UCSD-AML1 (cell line): ENCODE data around the gene OR10H3.
"Not testable (repeated sequence)": the region's sequence is repeated elsewhere in the genome, so short reads cannot be mapped to it uniquely, and the experiment has no call there.

Experiments
- DNase-seq: peaks from one replicate; lab custom pipeline; 2025; ENCODE audit not compliant: unreplicated experiment; lab: John Stamatoyannopoulos, UW

OR10H3 gene

GRCh38 chr19:15737722-15738121 lies at the start of gene OR10H3:
OR10H3 (plus strand) TSS chr19:15737985; CDS start chr19:15741393, 3,408 bp downstream.
- DNase-seq: no peak

GRCh38 chr19:15696654-15697194 lies 41.1 kb upstream of the OR10H3 start:
- DNase-seq: no peak

GRCh38 chr19:15701757-15702533 lies 35.8 kb upstream of the OR10H3 start:
- DNase-seq: no peak

GRCh38 chr19:15702534-15702930 lies 35.3 kb upstream of the OR10H3 start:
- DNase-seq: peak; percentile 37

GRCh38 chr19:15714638-15715037 lies 23.1 kb upstream of the OR10H3 start:
- no peak for DNase-seq

GRCh38 chr19:15715642-15716041 lies 22.1 kb upstream of the OR10H3 start:
- no peak for DNase-seq

GRCh38 chr19:15717809-15718208 lies 20.0 kb upstream of the OR10H3 start:
- no peak for DNase-seq

- DNase-seq: no peak
Observed at GRCh38 chr19:15721268-15721667, 16.5 kb upstream of the OR10H3 start.

- no peak for DNase-seq
Observed at GRCh38 chr19:15722956-15723355, 14.8 kb upstream of the OR10H3 start.

GRCh38 chr19:15727724-15728123 lies 10.1 kb upstream of the OR10H3 start, which contains the start of gene OR10H2:
OR10H2 (plus strand) TSS chr19:15728024; CDS start chr19:15728044, 20 bp downstream.
- no peak for DNase-seq

GRCh38 chr19:15730538-15730937 lies 7.2 kb upstream of the OR10H3 start:
- DNase-seq: no peak

- DNase-seq: no peak
Observed at GRCh38 chr19:15732388-15732787, 5.4 kb upstream of the OR10H3 start.

- DNase-seq: no peak
Observed at GRCh38 chr19:15733895-15734294, 3.9 kb upstream of the OR10H3 start.

- DNase-seq: no peak
Observed at GRCh38 chr19:15740785-15741184, 3.0 kb downstream of the OR10H3 start.

GRCh38 chr19:15748239-15748638 lies 10.5 kb downstream of the OR10H3 start:
- no peak for DNase-seq

GRCh38 chr19:15758379-15758778 lies 20.6 kb downstream of the OR10H3 start:
- no peak for DNase-seq

- DNase-seq: no peak
Observed at GRCh38 chr19:15759962-15760565, 22.3 kb downstream of the OR10H3 start.

- DNase-seq: no peak
Observed at GRCh38 chr19:15769586-15769985, 31.8 kb downstream of the OR10H3 start.

- DNase-seq: not testable (repeated sequence)
Observed at GRCh38 chr19:15774159-15774558, 36.4 kb downstream of the OR10H3 start.

GRCh38 chr19:15775249-15775648 lies 37.5 kb downstream of the OR10H3 start:
- no peak for DNase-seq

- DNase-seq: no peak
Observed at GRCh38 chr19:15776264-15776663, 38.5 kb downstream of the OR10H3 start.
